ENCODE results near the gene KASH5. TPM values are rescaled to one million over a fixed set of nuclear protein-coding genes. Genes with fewer than 3 reads are reported as not detected.

Gene KASH5, protein sequence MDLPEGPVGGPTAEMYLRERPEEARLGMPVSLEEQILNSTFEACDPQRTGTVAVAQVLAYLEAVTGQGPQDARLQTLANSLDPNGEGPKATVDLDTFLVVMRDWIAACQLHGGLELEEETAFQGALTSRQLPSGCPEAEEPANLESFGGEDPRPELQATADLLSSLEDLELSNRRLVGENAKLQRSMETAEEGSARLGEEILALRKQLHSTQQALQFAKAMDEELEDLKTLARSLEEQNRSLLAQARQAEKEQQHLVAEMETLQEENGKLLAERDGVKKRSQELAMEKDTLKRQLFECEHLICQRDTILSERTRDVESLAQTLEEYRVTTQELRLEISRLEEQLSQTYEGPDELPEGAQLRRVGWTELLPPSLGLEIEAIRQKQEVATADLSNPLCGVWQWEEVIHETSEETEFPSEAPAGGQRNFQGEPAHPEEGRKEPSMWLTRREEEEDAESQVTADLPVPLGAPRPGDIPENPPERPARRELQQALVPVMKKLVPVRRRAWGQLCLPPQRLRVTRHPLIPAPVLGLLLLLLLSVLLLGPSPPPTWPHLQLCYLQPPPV
- total RNA-seq, result not detected

DNA sequence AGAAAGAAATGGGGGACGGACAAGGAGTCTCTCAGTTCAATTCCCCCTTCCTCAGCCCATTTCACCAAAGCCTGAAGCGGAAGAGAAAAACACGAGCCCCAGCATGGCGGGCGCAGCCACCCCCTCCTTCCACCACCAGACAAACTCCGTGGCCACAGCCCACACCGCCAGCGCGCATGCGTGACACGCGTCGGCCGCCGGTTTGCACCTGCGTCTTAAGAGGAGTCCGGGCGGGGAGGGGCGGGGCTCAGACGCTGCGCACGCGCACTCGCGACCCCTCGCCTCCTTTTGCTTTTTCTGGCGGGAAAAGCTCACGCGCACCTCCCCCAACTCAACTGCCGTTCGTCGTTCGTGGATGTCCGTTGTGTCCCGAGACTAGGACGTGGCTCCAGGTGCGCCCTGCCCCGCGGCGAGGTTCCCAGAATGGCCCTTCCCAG lies at the start of gene KASH5:
KASH5 (plus strand) TSS at position 314 of the 437 bp plus-strand sequence. CDS start 2,635 bp downstream, outside the sequence.
- Histone ChIP-seq H3K27ac (no peak within 1 kb of the TSS), H3K9me3 (no peaks in the 10 kb centered on the region), H3K9ac (ENCODE audit: low read depth in 2 of 2, low read length in 2 of 2) (peak within 1 kb of the TSS in 1 of 2 donors; percentile 19), H3K4me3 (peak within 1 kb of the TSS; percentile 7), H3K36me3 (no peaks in the 10 kb centered on the region), H3K27me3 (no peaks in the 10 kb centered on the region), H3K4me1 (no peaks in the 10 kb centered on the region)
- intact Hi-C loops (cut with DNase I), result no loop called here
- TF ChIP-seq, protein P1, sequence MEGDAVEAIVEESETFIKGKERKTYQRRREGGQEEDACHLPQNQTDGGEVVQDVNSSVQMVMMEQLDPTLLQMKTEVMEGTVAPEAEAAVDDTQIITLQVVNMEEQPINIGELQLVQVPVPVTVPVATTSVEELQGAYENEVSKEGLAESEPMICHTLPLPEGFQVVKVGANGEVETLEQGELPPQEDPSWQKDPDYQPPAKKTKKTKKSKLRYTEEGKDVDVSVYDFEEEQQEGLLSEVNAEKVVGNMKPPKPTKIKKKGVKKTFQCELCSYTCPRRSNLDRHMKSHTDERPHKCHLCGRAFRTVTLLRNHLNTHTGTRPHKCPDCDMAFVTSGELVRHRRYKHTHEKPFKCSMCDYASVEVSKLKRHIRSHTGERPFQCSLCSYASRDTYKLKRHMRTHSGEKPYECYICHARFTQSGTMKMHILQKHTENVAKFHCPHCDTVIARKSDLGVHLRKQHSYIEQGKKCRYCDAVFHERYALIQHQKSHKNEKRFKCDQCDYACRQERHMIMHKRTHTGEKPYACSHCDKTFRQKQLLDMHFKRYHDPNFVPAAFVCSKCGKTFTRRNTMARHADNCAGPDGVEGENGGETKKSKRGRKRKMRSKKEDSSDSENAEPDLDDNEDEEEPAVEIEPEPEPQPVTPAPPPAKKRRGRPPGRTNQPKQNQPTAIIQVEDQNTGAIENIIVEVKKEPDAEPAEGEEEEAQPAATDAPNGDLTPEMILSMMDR (IDR thresholded peaks at IDR 0.05), result no peak
- DNase-seq, result peak; percentile 74

DNA sequence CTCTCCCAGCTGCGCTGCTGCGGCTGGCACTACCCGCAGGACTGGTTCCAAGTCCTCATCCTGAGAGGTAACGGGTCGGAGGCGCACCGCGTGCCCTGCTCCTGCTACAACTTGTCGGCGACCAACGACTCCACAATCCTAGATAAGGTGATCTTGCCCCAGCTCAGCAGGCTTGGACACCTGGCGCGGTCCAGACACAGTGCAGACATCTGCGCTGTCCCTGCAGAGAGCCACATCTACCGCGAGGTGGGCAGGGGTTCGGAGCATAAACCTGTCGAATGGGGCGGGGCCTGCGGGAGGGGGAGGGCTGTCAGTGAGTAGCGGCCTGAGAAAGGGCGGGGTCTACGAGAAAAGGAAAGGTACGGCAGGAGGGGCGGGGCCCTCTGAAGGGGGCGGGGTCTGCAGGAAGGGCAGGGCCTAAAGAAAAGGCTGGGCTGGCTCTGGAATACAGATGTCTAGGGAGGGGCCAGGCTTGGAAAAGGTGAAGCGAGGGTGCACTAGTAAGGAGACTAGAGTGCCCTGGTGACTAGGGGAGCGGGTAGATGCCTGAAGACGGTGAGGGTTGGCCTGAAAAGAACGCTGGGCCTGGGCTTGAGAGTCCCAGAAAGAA lies 49.3 kb upstream of the KASH5 start:
- Histone ChIP-seq H3K9ac (ENCODE audit: low read depth in 2 of 2, low read length in 2 of 2) (peak overlapping the region in 1 of 2 donors; percentile 19), H3K36me3 (no peaks in the 10 kb centered on the region), H3K27ac (peak overlapping the region; percentile 72), H3K4me1 (peaks cover 6% of the 10 kb centered on the region), H3K9me3 (no peaks in the 10 kb centered on the region), H3K27me3 (no peaks in the 10 kb centered on the region), H3K4me3 (peak overlapping the region; percentile 22)
- DNase-seq, result peak; percentile 96
- intact Hi-C loops (cut with DNase I), result no loop called here
- TF ChIP-seq, protein P1 (IDR thresholded peaks at IDR 0.05), result no peak

DNA sequence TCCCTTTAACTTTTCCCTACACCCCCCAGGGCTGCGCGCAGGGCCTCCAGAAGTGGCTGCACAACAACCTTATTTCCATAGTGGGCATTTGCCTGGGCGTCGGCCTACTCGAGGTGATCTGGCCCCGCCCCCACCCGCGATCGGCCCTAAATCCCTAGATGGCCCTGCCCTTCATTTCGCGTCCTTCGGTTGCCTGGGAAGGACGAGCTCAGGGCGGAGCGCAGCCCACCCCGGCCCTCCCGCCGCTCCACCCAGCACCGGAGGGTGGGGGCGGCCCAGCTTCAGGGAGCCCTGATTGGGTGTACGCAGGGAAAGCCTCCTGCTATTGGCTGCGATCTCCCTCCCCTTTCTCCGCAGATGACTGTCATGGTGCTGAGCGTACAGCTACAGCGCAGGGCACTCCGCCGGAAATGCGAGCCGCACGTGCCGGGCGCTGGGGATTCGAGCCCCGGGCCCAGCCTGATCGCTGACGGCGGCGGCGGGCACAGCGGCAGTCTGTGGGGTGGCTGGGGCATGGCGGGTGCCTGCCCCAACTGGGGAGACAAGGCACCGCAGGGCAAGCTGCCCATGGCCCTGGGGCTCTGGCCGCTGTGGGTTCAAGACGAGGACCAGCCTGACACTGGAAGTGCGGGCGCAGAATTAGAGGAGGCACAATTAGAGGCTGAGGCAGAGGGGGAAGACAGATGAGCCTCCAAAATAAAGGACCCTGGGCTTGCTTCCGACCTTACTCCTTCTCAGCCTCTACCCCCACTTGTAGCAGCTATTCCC lies 48.6 kb upstream of the KASH5 start:
- DNase-seq, result peak; percentile 86
- Histone ChIP-seq H3K9me3 (no peaks in the 10 kb centered on the region), H3K36me3 (no peaks in the 10 kb centered on the region), H3K9ac (ENCODE audit: low read depth in 2 of 2, low read length in 2 of 2) (peak overlapping the region in 1 of 2 donors; percentile 34), H3K27ac (peak overlapping the region; percentile 72), H3K4me3 (peak overlapping the region; percentile 22), H3K27me3 (no peaks in the 10 kb centered on the region), H3K4me1 (peaks cover 6% of the 10 kb centered on the region)
- intact Hi-C loops (cut with DNase I), result no loop called here
- TF ChIP-seq, protein P1 (IDR thresholded peaks at IDR 0.05), result no peak

DNA sequence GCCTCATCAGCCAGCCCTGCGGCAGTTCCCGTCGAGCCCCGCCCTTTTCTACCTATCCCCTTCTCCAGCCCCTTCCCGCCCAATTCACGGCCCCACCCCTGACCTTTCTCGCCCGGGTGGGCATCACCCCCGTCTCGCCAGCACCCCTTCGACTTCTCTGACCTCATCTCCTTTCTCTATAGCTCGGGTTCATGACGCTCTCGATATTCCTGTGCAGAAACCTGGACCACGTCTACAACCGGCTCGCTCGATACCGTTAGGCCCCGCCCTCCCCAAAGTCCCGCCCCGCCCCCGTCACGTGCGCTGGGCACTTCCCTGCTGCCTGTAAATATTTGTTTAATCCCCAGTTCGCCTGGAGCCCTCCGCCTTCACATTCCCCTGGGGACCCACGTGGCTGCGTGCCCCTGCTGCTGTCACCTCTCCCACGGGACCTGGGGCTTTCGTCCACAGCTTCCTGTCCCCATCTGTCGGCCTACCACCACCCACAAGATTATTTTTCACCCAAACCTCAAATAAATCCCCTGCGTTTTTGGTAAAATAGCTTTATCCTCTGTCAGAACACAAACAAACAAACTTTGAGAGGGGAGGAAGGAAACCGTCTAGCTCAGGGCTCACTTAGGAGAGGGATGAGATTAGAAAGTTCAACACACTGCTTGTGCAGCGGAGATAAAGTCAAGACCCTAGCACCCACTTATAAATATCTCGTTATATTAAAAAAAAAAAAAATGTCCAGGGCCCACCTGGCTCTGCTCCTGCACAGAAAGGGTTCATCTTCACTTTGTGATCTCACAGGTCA lies 47.8 kb upstream of the KASH5 start:
- TF ChIP-seq, protein P1 (IDR thresholded peaks at IDR 0.05), result no peak
- Histone ChIP-seq H3K9ac (ENCODE audit: low read depth in 2 of 2, low read length in 2 of 2) (peak overlapping the region in 1 of 2 donors; percentile 34), H3K4me3 (peak overlapping the region; percentile 22), H3K4me1 (peaks cover 6% of the 10 kb centered on the region), H3K27me3 (no peaks in the 10 kb centered on the region), H3K27ac (peak overlapping the region; percentile 72), H3K36me3 (no peaks in the 10 kb centered on the region), H3K9me3 (no peaks in the 10 kb centered on the region)
- peak; percentile 83 for DNase-seq
- intact Hi-C loops (cut with DNase I), result no loop called here

Data from colonic mucosa (tissue), 4 donors.